ENCODE data around the gene RBM42.

Gene RBM42

DNA sequence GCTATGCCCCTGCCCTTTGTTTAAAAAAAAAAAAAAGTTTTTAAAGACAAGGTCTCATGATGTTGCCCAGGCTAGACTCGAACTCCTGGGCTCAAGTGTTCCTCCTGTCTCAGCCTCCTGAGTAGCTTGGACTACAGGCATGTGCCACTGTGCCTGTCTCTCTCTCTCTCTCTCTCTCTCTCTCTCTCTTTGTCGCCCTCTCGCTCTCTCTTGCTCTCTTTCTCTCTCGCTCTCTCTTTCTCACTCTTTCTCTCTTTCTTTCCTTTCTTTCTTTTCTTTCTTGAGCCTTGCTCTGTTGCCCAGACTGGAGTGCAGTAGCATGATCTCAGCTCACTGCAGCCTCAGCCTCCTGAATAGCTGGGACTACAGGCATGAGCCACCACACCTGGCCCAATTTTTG is 26.8 kb downstream of the RBM42 start:
- intact Hi-C loops (cut with DNase I; ENCODE audit: low total_unique reads) = no loop called here
- no peak for DNase-seq
- no peak overlapping the region for H3K4me3 ChIP-seq
- TF ChIP-seq, protein P1, sequence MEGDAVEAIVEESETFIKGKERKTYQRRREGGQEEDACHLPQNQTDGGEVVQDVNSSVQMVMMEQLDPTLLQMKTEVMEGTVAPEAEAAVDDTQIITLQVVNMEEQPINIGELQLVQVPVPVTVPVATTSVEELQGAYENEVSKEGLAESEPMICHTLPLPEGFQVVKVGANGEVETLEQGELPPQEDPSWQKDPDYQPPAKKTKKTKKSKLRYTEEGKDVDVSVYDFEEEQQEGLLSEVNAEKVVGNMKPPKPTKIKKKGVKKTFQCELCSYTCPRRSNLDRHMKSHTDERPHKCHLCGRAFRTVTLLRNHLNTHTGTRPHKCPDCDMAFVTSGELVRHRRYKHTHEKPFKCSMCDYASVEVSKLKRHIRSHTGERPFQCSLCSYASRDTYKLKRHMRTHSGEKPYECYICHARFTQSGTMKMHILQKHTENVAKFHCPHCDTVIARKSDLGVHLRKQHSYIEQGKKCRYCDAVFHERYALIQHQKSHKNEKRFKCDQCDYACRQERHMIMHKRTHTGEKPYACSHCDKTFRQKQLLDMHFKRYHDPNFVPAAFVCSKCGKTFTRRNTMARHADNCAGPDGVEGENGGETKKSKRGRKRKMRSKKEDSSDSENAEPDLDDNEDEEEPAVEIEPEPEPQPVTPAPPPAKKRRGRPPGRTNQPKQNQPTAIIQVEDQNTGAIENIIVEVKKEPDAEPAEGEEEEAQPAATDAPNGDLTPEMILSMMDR (IDR thresholded peaks at IDR 0.05) = no peak
- no peaks in the 10 kb centered on the region for H3K9me3 ChIP-seq
- H3K36me3 ChIP-seq = peaks cover 77 to 100% (median 93%) of the 10 kb centered on the region in 3 donors
- H3K4me1 ChIP-seq = no peaks in the 10 kb centered on the region
- H3K27ac ChIP-seq = no peak overlapping the region
- H3K27me3 ChIP-seq = no peaks in the 10 kb centered on the region

DNA sequence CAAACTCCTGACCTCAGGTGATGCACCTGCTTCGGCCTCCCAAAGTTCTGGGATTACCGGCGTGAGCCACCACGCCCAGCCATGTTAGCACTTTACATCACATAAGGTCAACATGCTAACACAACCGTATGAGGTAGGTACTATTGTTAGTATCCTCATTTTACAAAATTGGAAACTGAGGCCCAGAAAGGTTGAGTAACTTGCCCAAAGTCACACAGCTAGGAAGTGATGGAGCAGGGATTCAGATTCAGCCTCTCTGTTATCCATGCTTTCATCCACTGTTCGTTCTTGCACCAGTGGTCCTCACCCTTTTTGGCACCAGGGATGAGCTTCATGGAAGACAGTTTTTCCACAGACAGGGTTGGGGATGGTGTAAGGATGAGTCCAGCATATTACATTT is 27.9 kb downstream of the RBM42 start:
- Histone ChIP-seq H3K9me3 (no peaks in the 10 kb centered on the region), H3K36me3 (peaks cover 86 to 100% (median 93%) of the 10 kb centered on the region in 3 donors), H3K4me3 (no peak overlapping the region), H3K27me3 (no peaks in the 10 kb centered on the region), H3K4me1 (no peaks in the 10 kb centered on the region), H3K27ac (no peak overlapping the region)
- intact Hi-C loops (cut with DNase I; ENCODE audit: low total_unique reads) = no loop called here
- TF ChIP-seq, protein P1 (IDR thresholded peaks at IDR 0.05) = no peak
- no peak for DNase-seq

DNA sequence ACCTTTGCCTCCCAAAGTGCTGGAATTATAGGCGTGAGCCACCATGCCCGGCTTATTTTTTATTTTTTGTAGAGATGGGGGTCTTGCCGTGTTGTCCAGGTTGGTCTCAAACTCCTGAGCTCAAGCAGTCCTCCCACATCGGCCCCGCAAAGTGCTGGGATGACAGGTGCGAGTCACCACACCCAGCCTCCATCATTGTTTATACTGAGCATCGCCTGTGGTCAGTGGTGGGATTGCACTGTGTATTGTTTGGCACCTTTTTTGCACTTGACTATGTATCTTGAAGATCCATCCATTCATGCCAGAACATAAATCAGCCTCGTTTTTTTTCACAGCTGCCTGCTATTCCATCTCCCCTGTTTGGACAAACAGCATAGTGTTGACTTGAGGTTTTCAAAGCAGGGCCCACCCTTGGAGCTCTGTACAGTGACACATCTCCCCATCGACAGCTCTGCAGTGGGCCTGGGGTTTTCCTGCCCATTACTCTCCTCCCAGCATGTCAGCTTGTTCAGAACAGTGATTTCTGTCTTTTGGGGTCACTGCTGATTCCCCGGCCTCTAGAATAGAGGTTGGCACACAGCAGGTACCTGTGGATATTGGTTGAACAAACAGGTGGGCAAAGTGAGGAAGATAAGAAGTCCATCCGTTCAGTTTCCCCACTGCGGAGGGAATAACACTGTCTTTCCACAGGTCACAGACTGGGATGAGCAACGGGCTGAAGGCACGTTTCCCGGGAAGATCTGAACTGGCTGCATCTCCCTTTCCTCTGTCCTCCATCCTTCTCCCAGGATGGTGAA is 29.3 kb downstream of the RBM42 start:
- TF ChIP-seq, protein P1 (IDR thresholded peaks at IDR 0.05) = no peak
- H3K27me3 ChIP-seq = no peaks in the 10 kb centered on the region
- DNase-seq = no peak
- H3K27ac ChIP-seq = no peak overlapping the region
- no peaks in the 10 kb centered on the region for H3K4me1 ChIP-seq
- no peaks in the 10 kb centered on the region for H3K9me3 ChIP-seq
- H3K4me3 ChIP-seq = no peak overlapping the region
- intact Hi-C loops (cut with DNase I; ENCODE audit: low total_unique reads) = no loop called here
- peaks cover 80 to 95% (median 87%) of the 10 kb centered on the region in 3 donors for H3K36me3 ChIP-seq

DNA sequence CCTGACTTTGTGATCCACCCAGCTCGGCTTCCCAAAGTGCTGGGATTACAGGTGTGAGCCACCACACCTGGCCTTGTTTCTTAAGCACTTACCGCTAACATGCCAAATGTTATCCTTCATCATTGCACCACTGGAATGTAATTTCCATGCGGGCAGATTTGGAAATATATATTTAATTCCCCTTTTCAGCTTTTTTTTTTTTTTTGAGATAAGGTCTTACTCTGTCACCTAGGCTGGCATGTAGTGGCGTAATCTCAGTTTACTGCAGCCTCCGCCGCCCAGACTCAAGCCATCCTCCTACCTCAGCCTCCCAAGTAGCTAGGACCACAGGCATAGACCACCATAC is 33.1 kb downstream of the RBM42 start:
- no peaks in the 10 kb centered on the region for H3K9me3 ChIP-seq
- no peak overlapping the region for H3K27ac ChIP-seq
- H3K4me3 ChIP-seq = no peak overlapping the region
- peaks cover 57 to 71% (median 58%) of the 10 kb centered on the region in 3 donors for H3K36me3 ChIP-seq
- intact Hi-C loops (cut with DNase I; ENCODE audit: low total_unique reads) = no loop called here
- no peaks in the 10 kb centered on the region for H3K4me1 ChIP-seq
- DNase-seq = no peak
- no peaks in the 10 kb centered on the region for H3K27me3 ChIP-seq
- TF ChIP-seq, protein P1 (IDR thresholded peaks at IDR 0.05) = no peak

DNA sequence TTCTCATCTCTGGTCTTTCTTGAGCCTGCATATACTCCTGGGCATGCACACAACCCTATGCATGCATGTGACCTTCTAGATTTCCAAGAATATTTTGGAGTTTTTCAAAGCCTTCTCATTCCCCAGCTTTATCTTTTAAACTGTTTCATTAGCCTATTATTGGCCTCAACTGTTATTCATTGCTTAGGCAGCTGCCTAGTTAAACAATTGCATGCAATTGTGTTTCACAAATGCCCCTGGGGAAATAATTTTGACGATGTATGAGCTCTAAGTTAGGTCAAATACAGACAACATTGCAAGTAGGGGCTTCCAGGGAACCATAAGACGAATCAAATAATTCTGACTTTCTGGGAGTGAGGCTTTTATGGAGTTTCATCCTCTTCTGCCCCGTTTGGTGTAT is 35.1 kb downstream of the RBM42 start:
- TF ChIP-seq, protein P1 (IDR thresholded peaks at IDR 0.05) = no peak
- Histone ChIP-seq H3K4me1 (no peaks in the 10 kb centered on the region), H3K4me3 (no peak overlapping the region), H3K9me3 (no peaks in the 10 kb centered on the region), H3K27ac (no peak overlapping the region), H3K36me3 (peaks cover 37 to 51% (median 39%) of the 10 kb centered on the region in 3 donors), H3K27me3 (no peaks in the 10 kb centered on the region)
- DNase-seq = no peak
- intact Hi-C loops (cut with DNase I; ENCODE audit: low total_unique reads) = no loop called here

Measured in tibial artery (tissue), 4 donors.